SK-N-SH (cell line): ENCODE measurements around the gene PCED1B. TPM values are rescaled to one million over a fixed set of nuclear protein-coding genes. Genes with fewer than 3 reads are reported as not detected.

ENCODE experiments used
- CTCF ChIA-PET: fragments of 300-600, 350-600 bp; formaldehyde crosslinking; extraction: SDS; loops from one replicate; lab custom pipeline; 2021; lab: Yijun Ruan, JAX
- POLR2A ChIA-PET: fragments of 350-600 bp; sonication (Branson Sonifier 250); formaldehyde crosslinking; extraction: SDS; loops from one replicate; lab custom pipeline; 2020; ENCODE audit warnings: antibody characterized with exemption, inconsistent platforms; lab: Yijun Ruan, JAX
- DNase-seq: peaks from one replicate; pipeline ENCODE4 v3.0.0; 2012
- H2AFZ ChIP-seq: fragments of 200-600 bp; sonication (generic); 2 replicates; pipeline ENCODE4 v1.8.1; 2016; ENCODE audit warnings: antibody characterized with exemption, mild to moderate bottlenecking, low read depth
- H3F3A ChIP-seq: fragments of 200-600 bp; sonication (generic); replicated peaks from 2 replicates; pipeline ENCODE3; 2016; ENCODE audit warnings: antibody characterized with exemption, mild to moderate bottlenecking; ENCODE audit not compliant: insufficient read depth
- H3K27ac ChIP-seq, 2 experiments: fragments of 200-500 bp in 1 of 2; fragments of 200-600 bp in 1 of 2; sonication (Bioruptor generic) in 1 of 2; sonication (generic), shearing (Covaris generic) in 1 of 2; 2 replicates each; pipeline versions ENCODE4 v1.5.1 to v1.6.1; 2014 to 2016; ENCODE audit warnings: low read depth in 2 of 2, inconsistent platforms in 1 of 2, low read length in 1 of 2, mild to moderate bottlenecking in 1 of 2, mixed read lengths in 1 of 2
- H3K27me3 ChIP-seq: fragments of 200-600 bp; sonication (generic), shearing (Covaris generic); 2 replicates; pipeline ENCODE4 v1.6.1; 2016; ENCODE audit warnings: mixed run types; ENCODE audit not compliant: insufficient read depth
- H3K36me3 ChIP-seq, 2 experiments: fragments of 200-500 bp in 1 of 2; fragments of 200-600 bp in 1 of 2; sonication (Bioruptor generic) in 1 of 2; sonication (generic) in 1 of 2; replicated peaks in 1 of 2; 2 replicates each; pipeline versions ENCODE3 to v1.5.1; 2014 to 2016; ENCODE audit warnings: low read length in 1 of 2, mild to moderate bottlenecking in 1 of 2; ENCODE audit not compliant: insufficient read depth in 2 of 2, control insufficient read depth in 1 of 2
- H3K4me1 ChIP-seq, 2 experiments: fragments of 200-500 bp in 1 of 2; fragments of 200-600 bp in 1 of 2; sonication (Bioruptor generic) in 1 of 2; sonication (generic), shearing (Covaris generic) in 1 of 2; 2 replicates each; pipeline versions ENCODE4 v1.5.1 to v1.6.1; 2014 to 2016; ENCODE audit warnings: low read depth in 1 of 2, low read length in 1 of 2, mixed run types in 1 of 2; ENCODE audit not compliant: insufficient read depth in 2 of 2, control insufficient read depth in 1 of 2
- H3K4me2 ChIP-seq: fragments of 200-600 bp; sonication (generic), shearing (Covaris generic); 2 replicates; pipeline ENCODE4 v1.6.1; 2017; ENCODE audit warnings: mixed run types
- H3K4me3 ChIP-seq, 2 experiments: fragments of 200-500 bp in 1 of 2; fragments of 200-600 bp in 1 of 2; sonication (Bioruptor generic) in 1 of 2; sonication (generic), shearing (Covaris generic) in 1 of 2; 2 replicates each; pipeline versions ENCODE4 v1.5.1 to v1.8.1; 2014 to 2016; ENCODE audit warnings: low read depth in 2 of 2, inconsistent platforms in 1 of 2, low read length in 1 of 2, mild to moderate bottlenecking in 1 of 2, mixed read lengths in 1 of 2, moderate library complexity in 1 of 2
- H3K79me2 ChIP-seq: fragments of 200-600 bp; sonication (generic); 2 replicates; pipeline ENCODE4 v1.8.1; 2017; ENCODE audit warnings: mild to moderate bottlenecking; ENCODE audit not compliant: insufficient read depth
- H3K9ac ChIP-seq: fragments of 200-600 bp; sonication (generic); 2 replicates; pipeline ENCODE4 v1.6.1; 2017; ENCODE audit warnings: mixed run types
- H3K9me2 ChIP-seq: fragments of 200-600 bp; sonication (generic); 2 replicates; pipeline ENCODE4 v1.6.1; 2017; ENCODE audit warnings: mixed run types
- H3K9me3 ChIP-seq: fragments of 200-600 bp; sonication (generic); 2 replicates; pipeline ENCODE4 v1.6.1; 2017; ENCODE audit warnings: mixed run types, mild to moderate bottlenecking, moderate library complexity
- H4K20me1 ChIP-seq: fragments of 200-600 bp; sonication (generic); 2 replicates; pipeline ENCODE4 v1.6.1; 2017; ENCODE audit warnings: mild to moderate bottlenecking, mixed run types; ENCODE audit not compliant: insufficient read depth
- EZH2phosphoT487 ChIP-seq: fragments of 200-600 bp; sonication (generic); IDR thresholded peaks from 2 replicates; pipeline ENCODE4 v1.6.1; 2017; ENCODE audit warnings: low read depth, mixed run types, mild to moderate bottlenecking, antibody characterized with exemption, moderate library complexity, borderline replicate concordance
- FOSL2 ChIP-seq: IDR thresholded peaks from 2 replicates; pipeline ENCODE4 v1.4.0; 2012; ENCODE audit warnings: low read depth, mild to moderate bottlenecking, moderate library complexity, borderline replicate concordance
- GABPA ChIP-seq: IDR thresholded peaks from 2 replicates; pipeline ENCODE4 v1.4.0; 2012; ENCODE audit warnings: low read depth, mild to moderate bottlenecking
- GATA2 ChIP-seq: sonication (generic); formaldehyde crosslinking; IDR thresholded peaks from 2 replicates; pipeline ENCODE4 v1.5.0; 2020; ENCODE audit warnings: mild to moderate bottlenecking, missing genetic modification reagents
- MEF2A ChIP-seq: IDR thresholded peaks from 2 replicates; pipeline ENCODE4 v1.4.0; 2012; ENCODE audit warnings: low read depth, borderline replicate concordance
- MXI1 ChIP-seq: IDR thresholded peaks from 2 replicates; pipeline ENCODE4 v1.6.1; 2012; ENCODE audit warnings: mild to moderate bottlenecking, low read depth, low read length, improper control_type of control experiment
- NFIC ChIP-seq: IDR thresholded peaks from 2 replicates; pipeline ENCODE4 v1.4.0; 2012; ENCODE audit warnings: borderline replicate concordance
- RCOR1 ChIP-seq: fragments of 150-350 bp; IDR thresholded peaks from 2 replicates; pipeline ENCODE4 v1.6.1; 2017; ENCODE audit warnings: antibody characterized with exemption, low read length
- RXRA ChIP-seq: IDR thresholded peaks from 2 replicates; pipeline ENCODE4 v1.4.0; 2012; ENCODE audit warnings: low read depth, mild to moderate bottlenecking, borderline replicate concordance
- SMC3 ChIP-seq: IDR thresholded peaks from 2 replicates; pipeline ENCODE4 v1.6.1; 2012; ENCODE audit warnings: low read depth, low read length, improper control_type of control experiment
- TAF1 ChIP-seq: IDR thresholded peaks from 2 replicates; pipeline ENCODE4 v1.6.1; 2012; ENCODE audit warnings: low read depth, mild to moderate bottlenecking, low read length, moderate library complexity, borderline replicate concordance
- TEAD4 ChIP-seq: IDR thresholded peaks from 2 replicates; pipeline ENCODE4 v1.4.0; 2012; ENCODE audit warnings: mild to moderate bottlenecking, borderline replicate concordance; ENCODE audit not compliant: insufficient read depth
- YY1 ChIP-seq: IDR thresholded peaks from 2 replicates; pipeline ENCODE4 v1.4.0; 2012; ENCODE audit warnings: low read depth, mild to moderate bottlenecking
- WGBS: methylation state at CpG from one replicate; pipeline ENCODE4 v1.1.6; 2017; ENCODE audit warnings: low lambda C conversion rate; 5-methylcytosine and 5-hydroxymethylcytosine counted together
- polyA plus RNA-seq, 3 experiments: library from polyadenylated mRNA; depleted of rRNA; stranded (reverse); fragments of >200 nt; gene quantifications; 2 replicates each; pipeline ENCODE4 v1.2.3, GENCODE V29; 2012
- TF ChIP-seq, protein P1 (sequence below): IDR thresholded peaks from 2 replicates; pipeline ENCODE4; 2012
- TF ChIP-seq, protein P2 (sequence below): IDR thresholded peaks from 2 replicates; pipeline ENCODE4 v1.4.0; 2012; ENCODE audit warnings: low read depth, borderline replicate concordance
- TF ChIP-seq, protein P3 (sequence below): fragments of 150-350 bp; IDR thresholded peaks from 2 replicates; pipeline ENCODE4 v1.6.1; 2017; ENCODE audit warnings: antibody characterized with exemption, low read length, low read depth, borderline replicate concordance
- TF ChIP-seq, protein P4 (sequence below): fragments of 150-350 bp; IDR thresholded peaks from 2 replicates; pipeline ENCODE4 v1.6.1; 2016; ENCODE audit warnings: mild to moderate bottlenecking, low read depth, low read length
- TF ChIP-seq, protein P5 (sequence below): IDR thresholded peaks from 2 replicates; pipeline ENCODE4 v1.6.1; 2012; ENCODE audit warnings: mild to moderate bottlenecking, low read depth, low read length, moderate library complexity

PCED1B gene
- polyA plus RNA-seq, 1 of the 3 experiments (the other 2 are of a cell fraction) = 0.21 TPM

DNA sequence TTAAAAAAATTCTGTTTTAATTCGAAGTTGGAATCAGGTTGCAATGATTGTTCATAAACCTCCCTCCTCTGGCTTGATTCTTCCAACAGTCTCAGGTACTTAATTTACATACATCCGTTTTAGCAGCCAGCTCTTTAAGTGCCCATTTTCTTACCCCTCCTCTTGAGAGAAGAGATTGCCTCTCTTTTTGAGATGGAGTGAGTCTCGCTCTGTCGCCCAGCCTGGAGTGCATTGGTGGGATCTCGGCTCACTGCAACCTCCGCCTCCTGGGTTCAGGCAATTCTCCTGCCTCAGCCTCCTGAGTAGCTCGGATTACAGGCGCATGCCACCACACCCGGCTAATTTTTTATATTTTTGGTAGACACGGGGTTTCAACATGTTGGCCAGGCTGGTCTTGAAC lies 146.8 kb downstream of the PCED1B start:
- peaks cover 25% of the 10 kb centered on the region; the same call in 1 of the 2 replicates for H3K27me3 ChIP-seq
- H3K9ac ChIP-seq = no peak overlapping the region
- 18% methylated on average over 10 of the region's 10 CpGs for whole genome bisulfite sequencing
- H3K4me3 ChIP-seq = no peak overlapping the region
- no peak overlapping the region for H3K27ac ChIP-seq
- H3K79me2 ChIP-seq = no peaks in the 10 kb centered on the region
- no peak overlapping the region for H3K4me2 ChIP-seq
- ChIA-PET POLR2A (no interaction called here), CTCF (no interaction called here)
- H3K36me3 ChIP-seq = no peaks in the 10 kb centered on the region
- no peaks in the 10 kb centered on the region for H3K9me2 ChIP-seq
- no peaks in the 10 kb centered on the region for H4K20me1 ChIP-seq
- TF ChIP-seq, protein P1, sequence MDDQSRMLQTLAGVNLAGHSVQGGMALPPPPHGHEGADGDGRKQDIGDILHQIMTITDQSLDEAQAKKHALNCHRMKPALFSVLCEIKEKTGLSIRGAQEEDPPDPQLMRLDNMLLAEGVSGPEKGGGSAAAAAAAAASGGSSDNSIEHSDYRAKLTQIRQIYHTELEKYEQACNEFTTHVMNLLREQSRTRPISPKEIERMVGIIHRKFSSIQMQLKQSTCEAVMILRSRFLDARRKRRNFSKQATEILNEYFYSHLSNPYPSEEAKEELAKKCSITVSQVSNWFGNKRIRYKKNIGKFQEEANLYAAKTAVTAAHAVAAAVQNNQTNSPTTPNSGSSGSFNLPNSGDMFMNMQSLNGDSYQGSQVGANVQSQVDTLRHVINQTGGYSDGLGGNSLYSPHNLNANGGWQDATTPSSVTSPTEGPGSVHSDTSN = no peak
- no peak for TF ChIP-seq MXI1
- no peak for TF ChIP-seq SMC3
- no peak for TF ChIP-seq RCOR1
- no peaks in the 10 kb centered on the region for H3F3A ChIP-seq
- no peak overlapping the region for H2AFZ ChIP-seq
- no peak for DNase-seq
- H3K9me3 ChIP-seq = no peaks in the 10 kb centered on the region
- no peaks in the 10 kb centered on the region for H3K4me1 ChIP-seq

DNA sequence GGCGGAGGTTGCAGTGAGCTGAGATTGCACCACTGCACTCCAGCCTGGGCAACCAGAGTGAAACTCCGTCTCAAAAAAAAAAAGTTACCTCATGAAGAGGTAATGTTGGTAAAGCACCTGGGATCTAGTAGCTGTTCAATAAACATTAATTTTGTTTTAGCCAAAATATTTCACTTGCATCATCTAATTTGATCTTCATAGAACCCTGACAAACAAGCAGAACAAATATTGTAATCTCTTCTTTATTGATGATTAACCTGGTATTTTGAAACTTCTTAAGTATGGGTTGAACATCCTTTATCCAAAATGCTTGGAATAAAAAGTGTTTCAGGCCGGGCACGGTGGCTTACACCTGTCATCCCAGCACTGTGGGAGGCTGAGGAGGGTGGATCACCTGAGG lies 149.4 kb downstream of the PCED1B start:
- no peak overlapping the region for H3K4me2 ChIP-seq
- POLR2A ChIA-PET = no interaction called here
- TF ChIP-seq RXRA (no peak), FOSL2 (no peak), TEAD4 (no peak), GATA2 (CRISPR knock-in tag) (no peak), NFIC (no peak), TAF1 (no peak), EZH2phosphoT487 (no peak), MXI1 (no peak), YY1 (no peak), MEF2A (no peak), GABPA (no peak)
- TF ChIP-seq, protein P2, sequence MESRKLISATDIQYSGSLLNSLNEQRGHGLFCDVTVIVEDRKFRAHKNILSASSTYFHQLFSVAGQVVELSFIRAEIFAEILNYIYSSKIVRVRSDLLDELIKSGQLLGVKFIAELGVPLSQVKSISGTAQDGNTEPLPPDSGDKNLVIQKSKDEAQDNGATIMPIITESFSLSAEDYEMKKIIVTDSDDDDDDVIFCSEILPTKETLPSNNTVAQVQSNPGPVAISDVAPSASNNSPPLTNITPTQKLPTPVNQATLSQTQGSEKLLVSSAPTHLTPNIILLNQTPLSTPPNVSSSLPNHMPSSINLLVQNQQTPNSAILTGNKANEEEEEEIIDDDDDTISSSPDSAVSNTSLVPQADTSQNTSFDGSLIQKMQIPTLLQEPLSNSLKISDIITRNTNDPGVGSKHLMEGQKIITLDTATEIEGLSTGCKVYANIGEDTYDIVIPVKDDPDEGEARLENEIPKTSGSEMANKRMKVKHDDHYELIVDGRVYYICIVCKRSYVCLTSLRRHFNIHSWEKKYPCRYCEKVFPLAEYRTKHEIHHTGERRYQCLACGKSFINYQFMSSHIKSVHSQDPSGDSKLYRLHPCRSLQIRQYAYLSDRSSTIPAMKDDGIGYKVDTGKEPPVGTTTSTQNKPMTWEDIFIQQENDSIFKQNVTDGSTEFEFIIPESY = no peak
- TF ChIP-seq, protein P3, sequence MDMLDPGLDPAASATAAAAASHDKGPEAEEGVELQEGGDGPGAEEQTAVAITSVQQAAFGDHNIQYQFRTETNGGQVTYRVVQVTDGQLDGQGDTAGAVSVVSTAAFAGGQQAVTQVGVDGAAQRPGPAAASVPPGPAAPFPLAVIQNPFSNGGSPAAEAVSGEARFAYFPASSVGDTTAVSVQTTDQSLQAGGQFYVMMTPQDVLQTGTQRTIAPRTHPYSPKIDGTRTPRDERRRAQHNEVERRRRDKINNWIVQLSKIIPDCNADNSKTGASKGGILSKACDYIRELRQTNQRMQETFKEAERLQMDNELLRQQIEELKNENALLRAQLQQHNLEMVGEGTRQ = no peak
- TF ChIP-seq, protein P4, sequence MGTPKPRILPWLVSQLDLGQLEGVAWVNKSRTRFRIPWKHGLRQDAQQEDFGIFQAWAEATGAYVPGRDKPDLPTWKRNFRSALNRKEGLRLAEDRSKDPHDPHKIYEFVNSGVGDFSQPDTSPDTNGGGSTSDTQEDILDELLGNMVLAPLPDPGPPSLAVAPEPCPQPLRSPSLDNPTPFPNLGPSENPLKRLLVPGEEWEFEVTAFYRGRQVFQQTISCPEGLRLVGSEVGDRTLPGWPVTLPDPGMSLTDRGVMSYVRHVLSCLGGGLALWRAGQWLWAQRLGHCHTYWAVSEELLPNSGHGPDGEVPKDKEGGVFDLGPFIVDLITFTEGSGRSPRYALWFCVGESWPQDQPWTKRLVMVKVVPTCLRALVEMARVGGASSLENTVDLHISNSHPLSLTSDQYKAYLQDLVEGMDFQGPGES = no peak
- TF ChIP-seq, protein P5, sequence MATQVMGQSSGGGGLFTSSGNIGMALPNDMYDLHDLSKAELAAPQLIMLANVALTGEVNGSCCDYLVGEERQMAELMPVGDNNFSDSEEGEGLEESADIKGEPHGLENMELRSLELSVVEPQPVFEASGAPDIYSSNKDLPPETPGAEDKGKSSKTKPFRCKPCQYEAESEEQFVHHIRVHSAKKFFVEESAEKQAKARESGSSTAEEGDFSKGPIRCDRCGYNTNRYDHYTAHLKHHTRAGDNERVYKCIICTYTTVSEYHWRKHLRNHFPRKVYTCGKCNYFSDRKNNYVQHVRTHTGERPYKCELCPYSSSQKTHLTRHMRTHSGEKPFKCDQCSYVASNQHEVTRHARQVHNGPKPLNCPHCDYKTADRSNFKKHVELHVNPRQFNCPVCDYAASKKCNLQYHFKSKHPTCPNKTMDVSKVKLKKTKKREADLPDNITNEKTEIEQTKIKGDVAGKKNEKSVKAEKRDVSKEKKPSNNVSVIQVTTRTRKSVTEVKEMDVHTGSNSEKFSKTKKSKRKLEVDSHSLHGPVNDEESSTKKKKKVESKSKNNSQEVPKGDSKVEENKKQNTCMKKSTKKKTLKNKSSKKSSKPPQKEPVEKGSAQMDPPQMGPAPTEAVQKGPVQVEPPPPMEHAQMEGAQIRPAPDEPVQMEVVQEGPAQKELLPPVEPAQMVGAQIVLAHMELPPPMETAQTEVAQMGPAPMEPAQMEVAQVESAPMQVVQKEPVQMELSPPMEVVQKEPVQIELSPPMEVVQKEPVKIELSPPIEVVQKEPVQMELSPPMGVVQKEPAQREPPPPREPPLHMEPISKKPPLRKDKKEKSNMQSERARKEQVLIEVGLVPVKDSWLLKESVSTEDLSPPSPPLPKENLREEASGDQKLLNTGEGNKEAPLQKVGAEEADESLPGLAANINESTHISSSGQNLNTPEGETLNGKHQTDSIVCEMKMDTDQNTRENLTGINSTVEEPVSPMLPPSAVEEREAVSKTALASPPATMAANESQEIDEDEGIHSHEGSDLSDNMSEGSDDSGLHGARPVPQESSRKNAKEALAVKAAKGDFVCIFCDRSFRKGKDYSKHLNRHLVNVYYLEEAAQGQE = no peak

More for the DNA sequence above, 149.4 kb downstream of the PCED1B start:
- Histone ChIP-seq H3K4me3 (no peak overlapping the region), H3K9me3 (no peaks in the 10 kb centered on the region), H3K27me3 (peaks cover 22% of the 10 kb centered on the region; the same call in 1 of the 2 replicates), H3K4me1 (no peaks in the 10 kb centered on the region), H3K27ac (no peak overlapping the region), H2AFZ (no peak overlapping the region), H3K9ac (no peak overlapping the region), H4K20me1 (no peaks in the 10 kb centered on the region), H3K36me3 (no peaks in the 10 kb centered on the region), H3K79me2 (no peaks in the 10 kb centered on the region), H3F3A (peaks cover 5% of the 10 kb centered on the region), H3K9me2 (no peaks in the 10 kb centered on the region)
- CTCF ChIA-PET = no interaction called here
- 18% methylated on average over 4 of the region's 4 CpGs for WGBS
- DNase-seq = no peak
